NCI-H2029 (cell line): ENCODE data around the gene EHF.
"Not testable (repeated sequence)": the region's sequence is repeated elsewhere in the genome, so short reads cannot be mapped to it uniquely, and the experiment has no call there.

Source experiments
- DNase-seq: peaks from one replicate; lab custom pipeline; 2025; lab: John Stamatoyannopoulos, UW

Gene EHF

GRCh38 chr11:34620820-34621792 is at the start of gene EHF:
Gene EHF, plus strand, starts transcription at chr11:34621093. Its CDS starts 21,538 bp downstream, at chr11:34642631.
- DNase-seq, result peak; percentile 58

- no peak for DNase-seq
Observed at GRCh38 chr11:34573537-34573936, 47.4 kb upstream of the EHF start.

- no peak for DNase-seq
Observed at GRCh38 chr11:34575261-34575660, 45.6 kb upstream of the EHF start.

- no peak for DNase-seq
Observed at GRCh38 chr11:34575671-34576070, 45.2 kb upstream of the EHF start.

GRCh38 chr11:34576331-34576730 is 44.6 kb upstream of the EHF start:
- DNase-seq, result no peak

- DNase-seq, result peak; percentile 7
Observed at GRCh38 chr11:34583818-34584217, 37.1 kb upstream of the EHF start.

GRCh38 chr11:34585304-34585734 is 35.6 kb upstream of the EHF start:
- no peak for DNase-seq

GRCh38 chr11:34585735-34586487 is 35.0 kb upstream of the EHF start:
- DNase-seq, result peak; percentile 28

GRCh38 chr11:34586488-34587281 is 34.2 kb upstream of the EHF start:
- DNase-seq, result no peak

- no peak for DNase-seq
Observed at GRCh38 chr11:34587282-34587677, 33.6 kb upstream of the EHF start.

GRCh38 chr11:34588023-34588422 is 32.9 kb upstream of the EHF start:
- no peak for DNase-seq

- DNase-seq, result no peak
Observed at GRCh38 chr11:34588701-34589100, 32.2 kb upstream of the EHF start.

- not testable (repeated sequence) for DNase-seq
Observed at GRCh38 chr11:34589177-34589576, 31.7 kb upstream of the EHF start.

GRCh38 chr11:34593085-34593484 is 27.8 kb upstream of the EHF start:
- DNase-seq, result no peak

GRCh38 chr11:34594603-34595002 is 26.3 kb upstream of the EHF start:
- no peak for DNase-seq

GRCh38 chr11:34595391-34595790 is 25.5 kb upstream of the EHF start:
- DNase-seq, result peak; percentile 10

- DNase-seq, result no peak
Observed at GRCh38 chr11:34595960-34596644, 24.8 kb upstream of the EHF start.

GRCh38 chr11:34599406-34599945 is 21.4 kb upstream of the EHF start:
- DNase-seq, result no peak

- no peak for DNase-seq
Observed at GRCh38 chr11:34600339-34601084, 20.4 kb upstream of the EHF start.

GRCh38 chr11:34601085-34601444 is 19.8 kb upstream of the EHF start:
- no peak for DNase-seq

- no peak for DNase-seq
Observed at GRCh38 chr11:34601609-34602008, 19.3 kb upstream of the EHF start.
